GM23338 (cell line): Measurements from ENCODE around the gene OR6J1. TPM values are rescaled to one million over a fixed set of nuclear protein-coding genes. Genes with fewer than 3 reads are reported as not detected.

Experiments used
- CREB1 ChIP-seq: fragments of 250-450 bp; sonication (Bioruptor Pico); IDR thresholded peaks from 2 replicates; pipeline ENCODE4 v1.5.0; 2020; ENCODE audit warnings: low read depth, mild to moderate bottlenecking, moderate library complexity
- CTCF ChIP-seq, 2 experiments: fragments of 200-600 bp in 1 of 2; sonication (generic) in 1 of 2; conservative IDR thresholded peaks; 2 replicates each; pipeline versions ENCODE4 v1.5.1 to v1.6.1; 2016 to 2017; ENCODE audit warnings: antibody characterized with exemption in 2 of 2, low read depth in 2 of 2, mild to moderate bottlenecking in 2 of 2, moderate library complexity in 1 of 2
- ETS1 ChIP-seq: IDR thresholded peaks from 2 replicates; pipeline ENCODE4 v1.6.1; 2016; ENCODE audit warnings: antibody characterized with exemption
- JUNB ChIP-seq: IDR thresholded peaks from one replicate; pipeline ENCODE4 v1.6.1; 2016; ENCODE audit warnings: antibody characterized with exemption; ENCODE audit not compliant: unreplicated experiment
- NANOG ChIP-seq: IDR thresholded peaks from 2 replicates; pipeline ENCODE4 v1.6.1; 2016; ENCODE audit warnings: antibody characterized with exemption, borderline replicate concordance
- POLR2AphosphoS5 ChIP-seq: IDR thresholded peaks from 2 replicates; pipeline ENCODE4 v1.6.1; 2016; ENCODE audit warnings: antibody characterized with exemption, low read depth
- REST ChIP-seq: IDR thresholded peaks from one replicate; pipeline ENCODE4 v1.6.1; 2018; ENCODE audit warnings: antibody characterized with exemption; ENCODE audit not compliant: unreplicated experiment
- STAT1 ChIP-seq: IDR thresholded peaks from one replicate; pipeline ENCODE4 v1.6.1; 2016; ENCODE audit warnings: antibody characterized with exemption; ENCODE audit not compliant: unreplicated experiment
- ZNF114 ChIP-seq: fragments of 250-450 bp; sonication (Bioruptor Pico); IDR thresholded peaks from 2 replicates; pipeline ENCODE4 v1.5.0; 2020; ENCODE audit warnings: mild to moderate bottlenecking, moderate library complexity
- ZNF331 ChIP-seq: fragments of 250-450 bp; sonication (Bioruptor Pico); IDR thresholded peaks from 2 replicates; pipeline ENCODE4 v1.5.0; 2020; ENCODE audit warnings: low read depth, mild to moderate bottlenecking, moderate library complexity
- ZNF462 ChIP-seq: fragments of 250-450 bp; sonication (Bioruptor Pico); IDR thresholded peaks from 2 replicates; pipeline ENCODE4 v1.5.0; 2020; ENCODE audit warnings: mild to moderate bottlenecking, moderate library complexity
- polyA plus RNA-seq: library from polyadenylated mRNA; unstranded; fragments of >200 nt; fragmentation: Nextera tagmentation; extraction: Ambion mirVana; gene quantifications from 2 replicates; pipeline ENCODE4 v1.2.1, GENCODE V29; 2016
- total RNA-seq: library from RNA; depleted of rRNA; stranded (reverse); fragments of >200 nt; shearing (Covaris generic); gene quantifications from 2 replicates; pipeline ENCODE4 v1.2.3, GENCODE V29; 2014

OR6J1 gene
- total and polyA plus RNA-seq, 2 experiments from 2014 or later = not detected

GRCh38 chr14:22593601-22594000, 50.6 kb downstream of the OR6J1 start (continued):
- TF ChIP-seq ZNF462 (CRISPR knock-in tag) (no peak), STAT1 (no peak), NANOG (no peak), REST (no peak), CREB1 (CRISPR knock-in tag) (no peak), POLR2AphosphoS5 (no peak), ZNF114 (CRISPR knock-in tag) (no peak), CTCF (conservative IDR thresholded peaks at IDR 0.05; ENCODE audit: low read depth in 2 of 2) (no peak), ETS1 (no peak), ZNF331 (no peak), JUNB (no peak)
